Activated T-cell treated with anti-CD3 and anti-CD28 coated beads, Interleukin-2, amount 50 U/mL, for 72 hours (primary cell): ENCODE results near the gene SNRNP70. TPM values are rescaled to one million over a fixed set of nuclear protein-coding genes. Genes with fewer than 3 reads are reported as not detected.
"Not testable (repeated sequence)": the region's sequence is repeated elsewhere in the genome, so short reads cannot be mapped to it uniquely, and the experiment has no call there.

ENCODE experiments used
- ATAC-seq, 2 donors: fragments of 150-1000 bp; cut with Tn5 transposase; replicated peaks in 1 of 2; 2 replicates each; pipeline ENCODE4 v1.10.0; 2021; ENCODE audit warnings: moderate library complexity in 2 of 2, mild to moderate bottlenecking in 1 of 2
- DNase-seq, 2 donors: peaks; one replicate each; pipeline ENCODE4 v3.0.0; 2021 to 2022; ENCODE audit warnings: mixed read lengths in 1 of 2
- H3K27ac Mint-ChIP-seq: one replicate; pipeline ENCODE4 v1.8.0; 2022; ENCODE audit warnings: mild to moderate bottlenecking, moderate library complexity, mixed read lengths
- H3K27me3 Mint-ChIP-seq: one replicate; pipeline ENCODE4 v1.8.0; 2022; ENCODE audit warnings: low read depth, mixed read lengths
- H3K36me3 Mint-ChIP-seq, 2 donors: one replicate each; pipeline ENCODE4 v1.8.0; 2022; ENCODE audit warnings: mixed read lengths in 2 of 2, mild to moderate bottlenecking in 1 of 2; ENCODE audit not compliant: insufficient read depth in 2 of 2
- H3K4me1 Mint-ChIP-seq: one replicate; pipeline ENCODE4 v1.8.0; 2022; ENCODE audit warnings: low read depth, mixed read lengths
- H3K4me3 Mint-ChIP-seq, 2 donors: one replicate each; pipeline ENCODE4 v1.8.0; 2022; ENCODE audit warnings: mild to moderate bottlenecking in 2 of 2, mixed read lengths in 2 of 2, moderate library complexity in 2 of 2
- H3K9me3 Mint-ChIP-seq, 2 donors: one replicate each; pipeline ENCODE4 v1.8.0; 2022; ENCODE audit warnings: mixed read lengths in 2 of 2
- total RNA-seq, 2 donors: library from RNA; stranded (reverse); gene quantifications; one replicate each; pipeline ENCODE4 v1.2.3, GENCODE V29; 2022

Gene SNRNP70
- total RNA-seq, 2 donors from 2014 or later = 165 to 175 TPM

DNA sequence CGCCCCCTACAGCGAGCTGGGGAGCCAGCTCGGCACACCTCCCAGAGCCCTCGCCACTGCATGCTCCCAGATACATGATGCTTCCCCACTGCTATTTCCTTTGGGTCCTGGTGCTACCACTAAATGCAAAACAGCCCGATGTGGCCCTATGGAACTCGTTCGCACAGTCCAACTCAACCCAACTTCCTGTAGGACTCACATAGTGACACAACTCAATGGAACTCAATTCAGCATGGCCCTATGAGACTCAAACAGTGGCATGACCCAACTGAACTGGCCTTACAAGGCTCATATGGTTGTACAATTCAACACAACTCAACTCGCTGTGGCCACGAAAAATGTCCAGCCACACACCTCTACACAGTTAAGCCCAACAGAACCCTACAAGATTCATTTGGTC is 16.2 kb upstream of the SNRNP70 start:
- H3K9me3 Mint-ChIP-seq = peaks cover 0 to 4% of the 10 kb centered on the region in 2 donors
- H3K4me1 Mint-ChIP-seq = peaks cover 10% of the 10 kb centered on the region
- DNase-seq (no peak), ATAC-seq (no peak)
- H3K27me3 Mint-ChIP-seq = peaks cover 75% of the 10 kb centered on the region
- peaks cover 2 to 5% of the 10 kb centered on the region in 2 donors for H3K36me3 Mint-ChIP-seq
- no peak overlapping the region for H3K4me3 Mint-ChIP-seq
- H3K27ac Mint-ChIP-seq = no peak overlapping the region

DNA sequence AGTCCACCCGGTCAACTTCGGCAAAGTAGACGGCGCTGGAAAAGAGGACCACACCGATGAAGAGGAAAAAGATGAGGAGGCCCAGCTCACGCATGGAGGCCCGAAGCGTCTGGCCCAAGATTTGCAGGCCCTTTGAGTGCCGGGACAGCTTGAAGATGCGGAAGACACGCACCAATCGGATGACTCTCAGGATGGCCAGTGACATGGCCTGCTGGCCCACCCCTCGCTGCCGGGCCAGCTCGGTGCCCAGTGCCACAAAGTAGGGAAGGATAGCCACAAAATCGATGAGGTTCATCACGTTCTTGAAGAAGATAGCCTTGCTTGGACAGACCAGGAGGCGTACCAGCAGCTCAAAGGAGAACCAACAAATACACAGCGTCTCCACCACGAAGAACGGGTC is 14.8 kb upstream of the SNRNP70 start:
- Mint-ChIP-seq H3K27me3 (peaks cover 82% of the 10 kb centered on the region), H3K4me3 (peak overlapping the region in 1 of 2 donors; percentile 44), H3K9me3 (peaks cover 0 to 4% of the 10 kb centered on the region in 2 donors), H3K27ac (no peak overlapping the region), H3K4me1 (peaks cover 10% of the 10 kb centered on the region), H3K36me3 (peaks cover 2 to 5% of the 10 kb centered on the region in 2 donors)
- DNase-seq (no peak), ATAC-seq (no peak)

DNA sequence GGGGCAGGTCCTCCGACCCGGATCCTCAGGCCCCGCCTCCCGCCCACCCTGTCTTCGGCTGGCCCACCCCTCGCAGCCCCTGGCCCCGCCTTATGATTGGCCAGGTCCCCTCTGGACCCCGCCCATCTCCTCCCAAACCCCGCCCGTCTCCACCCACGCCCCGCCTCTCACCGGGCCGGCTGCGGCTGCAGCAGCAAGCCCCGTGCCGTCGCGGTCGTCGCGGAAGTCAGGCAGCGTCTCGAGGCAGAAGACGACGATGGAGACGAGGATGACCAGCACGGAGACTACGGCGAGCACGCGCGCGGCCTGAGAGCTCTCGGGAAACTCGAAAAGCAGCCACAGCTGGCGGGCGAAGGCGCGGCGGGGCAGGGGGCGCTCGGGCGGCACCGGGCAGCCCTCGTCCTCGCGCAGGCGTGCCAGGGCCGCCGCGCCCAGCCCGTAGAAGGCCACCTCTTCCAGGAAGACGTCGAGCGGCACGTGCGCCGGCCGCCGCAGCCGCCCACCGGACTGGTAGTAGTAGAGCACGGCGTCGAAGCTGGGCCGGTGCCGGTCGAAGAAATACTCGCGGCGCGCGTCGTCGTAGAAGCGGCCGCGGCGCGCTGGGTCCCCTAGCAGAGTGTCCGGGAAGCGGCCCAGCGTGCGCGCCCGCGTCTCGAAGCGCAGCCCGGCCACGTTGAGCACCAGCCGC is 13.2 kb upstream of the SNRNP70 start:
- ATAC-seq = peak in 1 of 2 donors; percentile 52
- peak in 1 of 2 donors; percentile 42 for DNase-seq
- H3K27me3 Mint-ChIP-seq = peaks cover 73% of the 10 kb centered on the region
- peaks cover 0 to 4% of the 10 kb centered on the region in 2 donors for H3K9me3 Mint-ChIP-seq
- H3K36me3 Mint-ChIP-seq = peaks cover 2 to 5% of the 10 kb centered on the region in 2 donors
- peaks cover 10% of the 10 kb centered on the region for H3K4me1 Mint-ChIP-seq
- no peak overlapping the region for H3K27ac Mint-ChIP-seq
- peak overlapping the region in 1 of 2 donors; percentile 61 for H3K4me3 Mint-ChIP-seq

DNA sequence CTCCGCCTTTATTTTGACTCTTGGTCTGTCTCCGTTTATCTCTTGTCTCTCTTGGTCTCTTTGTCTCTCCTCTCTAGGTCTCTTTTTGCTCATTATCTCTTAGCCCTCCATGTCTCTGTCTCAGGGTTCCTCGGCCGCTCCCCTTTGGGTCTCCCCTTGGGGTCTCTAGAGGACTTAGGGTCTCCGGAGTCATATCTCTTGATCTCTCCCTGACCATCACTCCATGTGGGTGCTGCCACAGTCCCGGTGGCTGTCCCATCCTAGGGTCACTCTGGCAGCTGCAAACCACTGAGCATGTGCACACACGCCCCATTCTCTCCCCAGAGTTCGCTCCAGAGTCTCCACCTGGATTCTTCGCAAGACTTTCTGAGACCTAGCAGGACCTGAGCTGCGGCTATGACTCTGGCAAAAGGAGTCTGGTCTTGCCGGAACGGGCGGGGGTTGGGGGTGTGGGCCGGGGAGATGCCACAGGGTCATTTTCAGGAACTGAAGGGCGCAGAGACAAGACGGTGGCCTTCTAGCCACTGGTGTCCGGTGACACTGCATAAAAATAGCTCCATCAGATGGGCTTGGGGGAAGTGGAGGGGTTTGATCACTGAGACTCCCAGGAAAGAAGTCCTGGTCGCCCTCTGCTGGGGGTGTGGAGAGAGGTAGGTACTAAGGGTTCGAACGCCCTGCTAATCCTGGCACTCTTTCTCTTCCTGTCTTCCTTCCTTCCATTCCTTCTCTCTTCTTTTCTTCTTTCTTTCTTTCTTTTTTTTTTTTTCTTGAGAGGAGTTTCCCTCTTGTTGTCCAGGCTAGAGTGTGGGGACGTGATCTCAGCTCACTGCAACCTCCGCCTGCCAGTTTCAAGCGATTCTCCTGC is 11.5 kb upstream of the SNRNP70 start:
- H3K4me1 Mint-ChIP-seq = peaks cover 10% of the 10 kb centered on the region
- no peak overlapping the region for H3K27ac Mint-ChIP-seq
- ATAC-seq = no peak
- H3K9me3 Mint-ChIP-seq = peaks cover 0 to 4% of the 10 kb centered on the region in 2 donors
- H3K27me3 Mint-ChIP-seq = peaks cover 55% of the 10 kb centered on the region
- peak overlapping the region; percentile 70 to 74 for H3K4me3 Mint-ChIP-seq
- peak in 1 of 2 donors; percentile 28 for DNase-seq
- peaks cover 2 to 5% of the 10 kb centered on the region in 2 donors for H3K36me3 Mint-ChIP-seq

DNA sequence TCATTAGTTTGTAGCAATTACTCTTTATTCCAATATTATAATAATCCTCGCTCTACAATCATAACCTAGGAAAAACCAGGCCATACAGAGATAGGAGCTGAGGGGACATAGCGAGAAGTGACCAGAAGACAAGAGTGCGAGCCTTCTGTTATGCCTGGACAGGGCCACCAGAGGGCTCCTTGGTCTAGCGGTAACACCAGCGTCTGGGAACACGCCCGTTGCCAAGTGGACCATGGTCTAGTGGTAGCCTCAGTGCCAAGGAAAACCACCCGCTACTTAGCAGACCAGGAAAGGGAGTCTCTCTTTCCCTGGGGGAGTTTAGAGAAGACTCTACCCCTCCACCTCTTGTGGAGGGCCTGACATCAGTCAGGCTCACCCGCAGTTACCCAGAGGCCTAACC is 10.4 kb upstream of the SNRNP70 start:
- H3K4me1 Mint-ChIP-seq, H3K36me3 Mint-ChIP-seq, H3K27ac Mint-ChIP-seq, H3K4me3 Mint-ChIP-seq, H3K9me3 Mint-ChIP-seq, ATAC-seq: not testable (repeated sequence)
- DNase-seq = peak in 1 of 2 donors; percentile 44
- H3K27me3 Mint-ChIP-seq = peaks cover 44% of the 10 kb centered on the region

DNA sequence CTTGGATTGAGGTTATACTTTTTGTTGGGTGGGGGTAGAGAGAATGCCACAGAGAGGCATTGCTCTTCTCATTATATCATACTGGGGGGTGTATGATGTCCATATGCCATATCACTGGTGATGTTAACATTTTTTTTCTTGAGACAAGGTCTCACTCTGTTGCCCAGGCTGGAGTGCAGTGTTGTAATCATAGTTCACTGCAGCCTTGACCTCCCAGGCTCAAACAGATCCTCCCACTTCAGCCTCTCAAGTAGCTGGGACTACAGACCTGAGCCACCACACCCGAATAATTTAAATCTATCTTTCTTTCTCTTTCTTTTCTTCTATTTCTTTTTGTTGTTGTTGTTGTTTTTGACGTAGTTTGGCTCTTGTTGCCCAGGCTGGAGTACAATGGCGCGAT is 4.9 kb upstream of the SNRNP70 start:
- no peaks in the 10 kb centered on the region for H3K36me3 Mint-ChIP-seq
- no peak for DNase-seq
- peaks cover 14% of the 10 kb centered on the region for H3K27me3 Mint-ChIP-seq
- no peak for ATAC-seq
- peaks cover 6% of the 10 kb centered on the region for H3K4me1 Mint-ChIP-seq
- H3K9me3 Mint-ChIP-seq = no peaks in the 10 kb centered on the region
- H3K27ac Mint-ChIP-seq = no peak overlapping the region
- no peak overlapping the region for H3K4me3 Mint-ChIP-seq

DNA sequence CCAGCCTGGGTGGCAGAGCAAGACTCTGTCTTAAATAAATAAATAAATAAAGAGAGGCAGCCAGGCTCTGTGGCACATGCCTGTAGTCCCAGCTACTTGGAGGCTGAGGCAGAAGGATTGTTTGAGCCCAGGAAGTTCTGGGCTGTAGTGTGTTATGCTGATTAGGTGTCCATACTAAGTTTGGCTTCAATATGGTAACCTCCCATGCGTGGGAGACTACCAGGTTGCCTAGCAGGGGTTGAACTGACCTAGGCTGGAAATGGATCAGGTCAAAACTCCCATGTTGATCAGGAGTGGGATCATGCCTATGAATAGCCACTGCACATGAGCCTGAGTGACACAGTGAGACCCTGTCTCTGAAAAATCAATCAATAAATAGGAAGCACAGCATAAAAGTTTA is 4.0 kb upstream of the SNRNP70 start:
- ATAC-seq = no peak
- H3K9me3 Mint-ChIP-seq = no peaks in the 10 kb centered on the region
- peaks cover 4 to 5% of the 10 kb centered on the region in 2 donors for H3K36me3 Mint-ChIP-seq
- H3K4me3 Mint-ChIP-seq = no peak overlapping the region
- DNase-seq = no peak
- no peak overlapping the region for H3K27ac Mint-ChIP-seq
- H3K4me1 Mint-ChIP-seq = peaks cover 12% of the 10 kb centered on the region
- H3K27me3 Mint-ChIP-seq = peaks cover 7% of the 10 kb centered on the region

DNA sequence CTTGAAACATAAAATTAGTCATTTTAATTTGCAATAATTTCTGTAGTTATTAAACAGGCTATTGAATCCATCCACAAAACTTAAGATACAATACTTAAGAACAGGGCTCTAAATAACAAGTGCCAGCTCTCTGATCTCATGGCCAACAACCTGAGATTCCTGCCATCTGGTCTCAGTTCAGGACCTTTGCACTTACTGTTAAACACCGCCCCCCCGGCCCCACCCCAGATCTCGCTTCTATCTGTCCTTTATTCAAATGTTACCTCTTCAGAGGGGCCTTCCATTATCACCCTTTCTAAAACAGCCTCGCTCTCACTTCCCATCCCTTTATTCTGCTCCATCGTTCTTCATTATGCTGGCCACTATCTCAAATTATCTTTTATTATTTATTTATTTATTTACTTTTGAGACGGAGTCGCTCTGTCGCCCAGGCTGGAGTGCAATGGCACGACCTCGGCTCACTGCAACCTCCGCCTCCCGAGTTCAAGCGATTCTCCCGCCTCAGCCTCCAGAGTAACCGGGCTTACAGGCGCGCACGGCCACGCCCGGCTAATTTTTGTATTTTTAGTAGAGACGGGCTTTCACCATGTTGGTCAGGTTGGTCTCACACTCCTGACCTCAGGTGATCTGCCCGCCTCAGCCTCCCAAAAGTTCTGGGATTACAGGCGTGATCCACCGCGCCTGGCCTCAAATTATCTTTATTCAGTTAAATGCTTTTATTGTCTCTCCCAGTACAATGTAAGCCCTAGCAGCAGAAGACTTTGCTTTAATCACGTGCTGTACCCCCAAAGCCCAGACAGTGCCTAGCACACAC is 838 bp upstream of the SNRNP70 start:
- Mint-ChIP-seq H3K9me3 (no peaks in the 10 kb centered on the region), H3K4me1 (peaks cover 38% of the 10 kb centered on the region), H3K27ac (peak overlapping the region; percentile 83), H3K27me3 (peaks cover 7% of the 10 kb centered on the region), H3K4me3 (peak overlapping the region; percentile 98 to 100), H3K36me3 (peaks cover 8 to 18% of the 10 kb centered on the region in 2 donors)
- ATAC-seq = no peak
- DNase-seq = no peak

DNA sequence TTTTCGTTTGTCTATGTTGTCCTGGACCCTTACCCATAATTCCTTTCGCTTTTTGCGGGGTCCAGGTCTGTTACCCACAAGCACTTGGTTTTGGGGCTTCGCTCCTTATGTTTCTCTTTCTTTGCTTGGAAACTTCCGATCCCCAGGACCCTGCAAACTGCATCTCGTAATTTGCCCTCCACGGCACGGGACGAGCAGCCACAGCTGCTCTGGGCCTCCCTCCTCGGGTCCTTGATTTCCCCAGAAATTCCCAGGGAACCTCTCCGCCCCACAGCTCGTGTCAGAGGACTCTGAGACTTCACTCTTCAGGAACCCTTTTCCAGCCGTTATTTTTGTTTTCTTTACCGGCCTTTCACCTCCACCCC is 599 bp downstream of the SNRNP70 start:
- no peak for ATAC-seq
- Mint-ChIP-seq H3K27ac (peak overlapping the region; percentile 83), H3K4me3 (peak overlapping the region; percentile 98 to 100), H3K27me3 (peaks cover under 1% of the 10 kb centered on the region), H3K36me3 (peaks cover 11 to 22% of the 10 kb centered on the region in 2 donors), H3K4me1 (peaks cover 47% of the 10 kb centered on the region), H3K9me3 (no peaks in the 10 kb centered on the region)
- no peak for DNase-seq

DNA sequence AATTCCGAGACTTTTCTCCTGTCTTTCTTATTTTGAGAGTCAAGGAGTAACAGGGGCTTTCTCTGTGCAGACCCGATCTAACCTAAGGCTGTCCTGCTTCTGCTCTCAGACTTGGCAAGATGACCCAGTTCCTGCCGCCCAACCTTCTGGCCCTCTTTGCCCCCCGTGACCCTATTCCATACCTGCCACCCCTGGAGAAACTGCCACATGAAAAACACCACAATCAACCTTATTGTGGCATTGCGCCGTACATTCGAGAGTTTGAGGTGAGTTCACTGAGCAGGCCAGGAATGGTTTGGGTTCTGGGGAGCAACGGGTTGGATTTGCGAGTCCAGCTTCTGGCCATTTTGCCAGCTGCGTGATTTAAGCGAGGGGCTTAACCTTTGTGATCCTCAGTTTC is 1.0 kb downstream of the SNRNP70 start:
- peaks cover 52% of the 10 kb centered on the region for H3K4me1 Mint-ChIP-seq
- ATAC-seq = no peak

DNA sequence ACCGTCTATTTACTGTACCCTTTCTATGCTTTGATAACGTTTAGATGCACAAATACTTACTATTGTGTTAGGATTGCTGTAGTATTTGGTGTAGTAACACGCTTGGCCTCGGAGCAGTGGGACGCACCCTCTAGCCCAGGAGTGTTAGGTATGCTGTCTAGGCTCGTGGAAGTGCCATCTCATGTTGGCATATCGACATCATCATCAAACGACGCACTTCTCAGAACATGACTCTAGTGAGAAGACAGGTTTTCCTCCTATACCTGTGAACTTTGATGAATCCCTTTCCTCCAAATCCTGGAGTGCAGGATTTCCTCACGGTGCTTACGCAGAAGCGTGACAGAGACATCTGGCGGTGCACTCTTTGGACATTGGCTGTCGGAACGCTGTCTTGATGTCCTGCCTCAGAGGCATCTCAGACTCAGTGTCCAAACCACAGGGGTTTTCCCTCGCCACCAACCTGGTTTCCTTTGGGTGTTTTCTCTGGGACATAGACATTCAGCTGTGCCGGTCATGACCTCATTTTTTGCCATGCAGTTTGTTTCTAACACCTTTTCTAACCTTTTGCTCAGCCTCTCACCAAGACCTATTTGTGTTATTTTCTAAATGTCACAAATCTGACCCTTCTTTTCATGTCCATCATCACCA is 6.3 kb downstream of the SNRNP70 start:
- no peak overlapping the region for H3K27ac Mint-ChIP-seq
- H3K4me3 Mint-ChIP-seq = no peak overlapping the region
- no peaks in the 10 kb centered on the region for H3K9me3 Mint-ChIP-seq
- H3K27me3 Mint-ChIP-seq = no peaks in the 10 kb centered on the region
- DNase-seq (no peak), ATAC-seq (peak in 1 of 2 donors; percentile 19)
- H3K36me3 Mint-ChIP-seq = peaks cover 10 to 35% of the 10 kb centered on the region in 2 donors
- peaks cover 48% of the 10 kb centered on the region for H3K4me1 Mint-ChIP-seq

More for the DNA sequence above, 1.0 kb downstream of the SNRNP70 start:
- no peaks in the 10 kb centered on the region for H3K27me3 Mint-ChIP-seq
- peaks cover 12 to 23% of the 10 kb centered on the region in 2 donors for H3K36me3 Mint-ChIP-seq
- H3K9me3 Mint-ChIP-seq = no peaks in the 10 kb centered on the region
- peak overlapping the region; percentile 98 to 100 for H3K4me3 Mint-ChIP-seq
- H3K27ac Mint-ChIP-seq = peak overlapping the region; percentile 83
- DNase-seq = no peak

DNA sequence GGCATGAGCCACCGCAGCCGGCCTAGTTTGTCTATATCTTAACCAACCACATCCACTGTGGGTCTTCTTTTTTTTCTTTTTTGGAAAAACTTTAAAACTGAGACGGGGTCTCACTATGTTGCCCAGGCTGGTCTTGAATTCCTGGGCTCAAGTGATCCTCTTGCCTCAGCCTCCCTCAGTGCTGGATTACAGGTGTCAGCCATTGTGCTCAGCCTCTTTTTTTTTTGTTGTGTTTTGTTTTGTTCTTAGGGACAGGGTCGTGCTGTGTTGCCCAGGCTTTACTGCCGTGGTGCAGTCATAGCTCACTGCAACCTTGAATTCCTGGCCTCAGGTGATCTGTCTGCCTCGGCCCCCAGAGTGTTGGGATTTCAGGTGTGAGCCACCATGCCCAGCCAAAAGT is 7.4 kb downstream of the SNRNP70 start:
- H3K4me1 Mint-ChIP-seq = peaks cover 36% of the 10 kb centered on the region
- no peak overlapping the region for H3K4me3 Mint-ChIP-seq
- H3K27ac Mint-ChIP-seq = no peak overlapping the region
- DNase-seq = no peak
- ATAC-seq = no peak
- no peaks in the 10 kb centered on the region for H3K9me3 Mint-ChIP-seq
- H3K27me3 Mint-ChIP-seq = no peaks in the 10 kb centered on the region
- H3K36me3 Mint-ChIP-seq = peaks cover 8 to 35% of the 10 kb centered on the region in 2 donors
